CD4-positive, alpha-beta T cell (primary cell): Measurements from ENCODE around the gene AUTS2. TPM values are rescaled to one million over a fixed set of nuclear protein-coding genes. Genes with fewer than 3 reads are reported as not detected.

ENCODE experiments used
- ATAC-seq: fragments of 200-7000 bp; cut with Tn5 transposase; one replicate; pipeline ENCODE4 v1.10.0; 2022; ENCODE audit warnings: mild to moderate bottlenecking; ENCODE audit not compliant: poor library complexity
- CTCF ChIA-PET: fragments of 350-600 bp; sonication (Branson Sonifier 250); formaldehyde crosslinking; loops from one replicate; lab custom pipeline; 2021; ENCODE audit warnings: antibody characterized with exemption, inconsistent platforms; lab: Charles Lee
- POLR2A ChIA-PET: fragments of 350-600 bp; sonication (Branson Sonifier 250); formaldehyde crosslinking; loops from one replicate; lab custom pipeline; 2021; ENCODE audit warnings: antibody characterized with exemption, inconsistent platforms; lab: Charles Lee
- DNase-seq, 14 experiments: peaks; one replicate each; pipeline ENCODE4 v3.0.0-alpha.2; 2013 to 2020; ENCODE audit warnings: mixed read lengths in 2 of 14
- H3K27ac ChIP-seq, 2 donors: one replicate each; pipeline versions ENCODE4 v1.5.1 to v1.7.0; 2013; ENCODE audit warnings: low read length in 2 of 2, low read depth in 1 of 2, mild to moderate bottlenecking in 1 of 2
- H3K27me3 ChIP-seq, 2 experiments: 1 replicate in 1 of 2; 2 replicates in 1 of 2; pipeline versions ENCODE4 v1.6.1 to v1.7.0; 2013; ENCODE audit warnings: low read length in 2 of 2, control low read depth in 1 of 2, mild to moderate bottlenecking in 1 of 2, moderate library complexity in 1 of 2; ENCODE audit not compliant: insufficient read depth in 2 of 2, control insufficient read depth in 1 of 2
- H3K36me3 ChIP-seq: one replicate; pipeline ENCODE4 v1.6.1; 2013; ENCODE audit warnings: low read length, control low read depth; ENCODE audit not compliant: insufficient read depth
- H3K4me1 ChIP-seq: one replicate; pipeline ENCODE4 v1.6.1; 2013; ENCODE audit warnings: low read length, control low read depth; ENCODE audit not compliant: insufficient read depth
- H3K4me3 ChIP-seq: one replicate; pipeline ENCODE4 v1.5.1; 2013; ENCODE audit warnings: mild to moderate bottlenecking, low read length, moderate library complexity
- H3K9me3 ChIP-seq, 2 experiments: 1 replicate in 1 of 2; 2 replicates in 1 of 2; pipeline versions ENCODE4 v1.6.1 to v1.7.0; 2013; ENCODE audit warnings: low read length in 2 of 2, mild to moderate bottlenecking in 2 of 2, control low read depth in 1 of 2, moderate library complexity in 1 of 2; ENCODE audit not compliant: control insufficient read depth in 1 of 2, insufficient read depth in 1 of 2
- H3K27ac Mint-ChIP-seq: one replicate; pipeline ENCODE4 v1.8.0; 2020; ENCODE audit warnings: mixed read lengths
- H3K27me3 Mint-ChIP-seq: one replicate; pipeline ENCODE4 v1.8.0; 2021; ENCODE audit warnings: mixed read lengths
- H3K36me3 Mint-ChIP-seq: one replicate; pipeline ENCODE4 v1.8.0; 2021; ENCODE audit warnings: low read depth, mixed read lengths
- H3K4me1 Mint-ChIP-seq: one replicate; pipeline ENCODE4 v1.8.0; 2021; ENCODE audit warnings: low read depth, mixed read lengths
- H3K4me3 Mint-ChIP-seq: one replicate; pipeline ENCODE4 v1.8.0; 2020; ENCODE audit warnings: mild to moderate bottlenecking, mixed read lengths
- H3K9me3 Mint-ChIP-seq: one replicate; pipeline ENCODE4 v1.8.0; 2020; ENCODE audit warnings: mixed read lengths
- intact Hi-C, 2 experiments: fragments of 100-400 bp; cut with DNase I in 1 of 2; cut with micrococcal nuclease in 1 of 2; formaldehyde crosslinking; loops; one replicate each; pipeline versions ENCODE4 v1.15.1 to v1.9.0; 2023 to 2025; cut with DNase I, micrococcal nuclease
- total RNA-seq, 174 experiments: library from RNA in 2 of 174; stranded (reverse) in 2 of 174; gene quantifications; one replicate each; pipeline ENCODE4 v1.2.3 and lab custom pipeline; 2021 to 2026
- TF ChIP-seq, protein P1 (sequence below): fragments of 200-600 bp; IDR thresholded peaks from one replicate; pipeline ENCODE4 v1.8.0; 2022; ENCODE audit warnings: antibody characterized with exemption, mild to moderate bottlenecking

AUTS2 gene
- total RNA-seq, 2 experiments from 2014 or later, result 43.6 to 47.6 TPM

- Histone ChIP-seq H3K36me3 (no peaks in the 10 kb centered on the region), H3K4me3 (no peak overlapping the region), H3K27ac (no peak overlapping the region), H3K9me3 (no peaks in the 10 kb centered on the region), H3K4me1 (no peaks in the 10 kb centered on the region), H3K27me3 (no peaks in the 10 kb centered on the region)
- DNase-seq (no peak), ATAC-seq (no peak)
- POLR2A ChIA-PET, result no interaction called here
- no peaks in the 10 kb centered on the region for H3K27me3 Mint-ChIP-seq
- no peaks in the 10 kb centered on the region for H3K9me3 Mint-ChIP-seq
- TF ChIP-seq, protein P1, sequence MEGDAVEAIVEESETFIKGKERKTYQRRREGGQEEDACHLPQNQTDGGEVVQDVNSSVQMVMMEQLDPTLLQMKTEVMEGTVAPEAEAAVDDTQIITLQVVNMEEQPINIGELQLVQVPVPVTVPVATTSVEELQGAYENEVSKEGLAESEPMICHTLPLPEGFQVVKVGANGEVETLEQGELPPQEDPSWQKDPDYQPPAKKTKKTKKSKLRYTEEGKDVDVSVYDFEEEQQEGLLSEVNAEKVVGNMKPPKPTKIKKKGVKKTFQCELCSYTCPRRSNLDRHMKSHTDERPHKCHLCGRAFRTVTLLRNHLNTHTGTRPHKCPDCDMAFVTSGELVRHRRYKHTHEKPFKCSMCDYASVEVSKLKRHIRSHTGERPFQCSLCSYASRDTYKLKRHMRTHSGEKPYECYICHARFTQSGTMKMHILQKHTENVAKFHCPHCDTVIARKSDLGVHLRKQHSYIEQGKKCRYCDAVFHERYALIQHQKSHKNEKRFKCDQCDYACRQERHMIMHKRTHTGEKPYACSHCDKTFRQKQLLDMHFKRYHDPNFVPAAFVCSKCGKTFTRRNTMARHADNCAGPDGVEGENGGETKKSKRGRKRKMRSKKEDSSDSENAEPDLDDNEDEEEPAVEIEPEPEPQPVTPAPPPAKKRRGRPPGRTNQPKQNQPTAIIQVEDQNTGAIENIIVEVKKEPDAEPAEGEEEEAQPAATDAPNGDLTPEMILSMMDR, result no peak
- no peaks in the 10 kb centered on the region for H3K4me1 Mint-ChIP-seq
- intact Hi-C loops, result no loop called here
- no peak overlapping the region for H3K4me3 Mint-ChIP-seq
- no peaks in the 10 kb centered on the region for H3K36me3 Mint-ChIP-seq
- H3K27ac Mint-ChIP-seq, result no peak overlapping the region
- CTCF ChIA-PET, result no interaction called here
Observed at GRCh38 chr7:70415179-70415972, 817.1 kb downstream of the AUTS2 start.

- POLR2A ChIA-PET, result no interaction called here
- Mint-ChIP-seq H3K4me3 (no peak overlapping the region), H3K27me3 (no peaks in the 10 kb centered on the region), H3K27ac (no peak overlapping the region), H3K4me1 (no peaks in the 10 kb centered on the region), H3K36me3 (no peaks in the 10 kb centered on the region), H3K9me3 (no peaks in the 10 kb centered on the region)
- Histone ChIP-seq H3K27me3 (no peaks in the 10 kb centered on the region), H3K27ac (no peak overlapping the region), H3K9me3 (no peaks in the 10 kb centered on the region), H3K36me3 (no peaks in the 10 kb centered on the region), H3K4me1 (no peaks in the 10 kb centered on the region), H3K4me3 (no peak overlapping the region)
- CTCF ChIA-PET, result no interaction called here
- DNase-seq (no peak), ATAC-seq (no peak)
- TF ChIP-seq, protein P1, result no peak
- intact Hi-C loops, result no loop called here
Observed at GRCh38 chr7:70416347-70416985, 818.2 kb downstream of the AUTS2 start.

DNA sequence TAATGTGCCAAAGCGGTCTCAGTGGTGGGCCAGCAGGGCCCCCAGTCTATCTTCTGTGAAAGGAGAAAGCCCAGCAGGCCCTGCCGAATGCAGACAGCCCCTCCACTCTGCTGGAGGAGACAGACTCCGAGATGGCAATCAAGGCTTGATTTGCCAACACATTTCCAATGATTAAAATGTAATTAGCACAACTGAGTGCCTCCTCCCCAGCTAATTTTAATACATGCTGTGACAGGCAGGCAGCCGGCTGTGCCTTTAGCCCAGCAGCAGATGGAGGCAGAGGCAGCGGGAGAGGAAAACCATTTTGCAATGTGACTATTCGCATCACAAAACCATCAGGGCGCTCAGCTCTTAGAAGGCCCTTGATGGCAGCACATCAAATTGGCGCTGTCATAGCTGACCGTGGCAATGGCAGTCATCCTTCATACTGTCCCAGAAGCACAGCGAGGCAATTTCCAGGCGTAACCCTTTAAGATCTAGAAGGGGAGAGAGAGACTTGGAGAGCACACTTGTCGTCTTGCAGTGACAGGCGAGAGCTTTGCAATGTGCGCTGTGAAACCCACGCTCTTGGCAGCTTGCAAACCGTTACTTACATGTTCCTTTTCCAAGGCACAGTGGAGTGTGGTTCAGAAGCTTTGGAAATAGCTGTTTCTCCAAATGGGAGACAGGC lies 818.8 kb downstream of the AUTS2 start:
- Mint-ChIP-seq H3K27ac (no peak overlapping the region), H3K36me3 (no peaks in the 10 kb centered on the region), H3K27me3 (no peaks in the 10 kb centered on the region), H3K9me3 (no peaks in the 10 kb centered on the region), H3K4me1 (no peaks in the 10 kb centered on the region), H3K4me3 (no peak overlapping the region)
- Histone ChIP-seq H3K36me3 (no peaks in the 10 kb centered on the region), H3K27ac (no peak overlapping the region), H3K9me3 (no peaks in the 10 kb centered on the region), H3K4me1 (no peaks in the 10 kb centered on the region), H3K27me3 (no peaks in the 10 kb centered on the region), H3K4me3 (no peak overlapping the region)
- CTCF ChIA-PET, result no interaction called here
- intact Hi-C loops, result no loop called here
- DNase-seq (no peak), ATAC-seq (no peak)
- TF ChIP-seq, protein P1, result no peak
- POLR2A ChIA-PET, result no interaction called here
